ENCODE measurements around the gene VRK3.
"Not testable (repeated sequence)": the region's sequence is repeated elsewhere in the genome, so short reads cannot be mapped to it uniquely, and the experiment has no call there.

Gene VRK3

GRCh38 chr19:49987159-49987698 is 37.9 kb downstream of the VRK3 start:
- DNase-seq: peak in 43 of 51 donors; percentile 3 to 71 (median 42)

GRCh38 chr19:49986354-49986753 is 38.8 kb downstream of the VRK3 start:
- no peak for DNase-seq

GRCh38 chr19:49985871-49986270 is 39.3 kb downstream of the VRK3 start:
- peak in 1 of 51 donors; percentile 15 for DNase-seq

GRCh38 chr19:49984491-49984890 is 40.7 kb downstream of the VRK3 start:
- DNase-seq: no peak

GRCh38 chr19:49983645-49984229 is 41.4 kb downstream of the VRK3 start:
- peak in 34 of 51 donors; percentile 3 to 69 (median 23) for DNase-seq

GRCh38 chr19:49981603-49982593 is 43.3 kb downstream of the VRK3 start:
- DNase-seq: no peak

- DNase-seq: no peak
Observed at GRCh38 chr19:49978324-49978723, 46.8 kb downstream of the VRK3 start.

GRCh38 chr19:49977881-49978280 is 47.3 kb downstream of the VRK3 start:
- no peak for DNase-seq

- DNase-seq: no peak
Observed at GRCh38 chr19:49977076-49977475, 48.1 kb downstream of the VRK3 start.

GRCh38 chr19:49976496-49976895 is 48.7 kb downstream of the VRK3 start:
- no peak for DNase-seq

- DNase-seq: no peak
Observed at GRCh38 chr19:49975051-49975450, 50.1 kb downstream of the VRK3 start.

- DNase-seq: no peak
Observed at GRCh38 chr19:49973987-49974386, 51.2 kb downstream of the VRK3 start.

GRCh38 chr19:49972841-49973240 is 52.3 kb downstream of the VRK3 start:
- no peak for DNase-seq

- DNase-seq: no peak
Observed at GRCh38 chr19:49971991-49972411, 53.2 kb downstream of the VRK3 start.

GRCh38 chr19:49969355-49969754 is 55.8 kb downstream of the VRK3 start:
- DNase-seq: peak in 2 of 51 donors; percentile 6 to 8

GRCh38 chr19:49968279-49968922 is 56.8 kb downstream of the VRK3 start:
- DNase-seq: no peak

- DNase-seq: not testable (repeated sequence)
Observed at GRCh38 chr19:49960980-49961379, 64.2 kb downstream of the VRK3 start, which contains the start of gene SIGLEC11. SIGLEC11 (minus strand) TSS chr19:49961172; CDS start chr19:49961081, 91 bp downstream.

- not testable (repeated sequence) for DNase-seq
Observed at GRCh38 chr19:49959892-49960291, 65.3 kb downstream of the VRK3 start.

GRCh38 chr19:49958596-49958995 is 66.6 kb downstream of the VRK3 start:
- DNase-seq: not testable (repeated sequence)

GRCh38 chr19:49958144-49958543 is 67.0 kb downstream of the VRK3 start:
- not testable (repeated sequence) for DNase-seq

GRCh38 chr19:49957262-49957915 is 67.8 kb downstream of the VRK3 start:
- no peak for DNase-seq

Measured in hypothalamus (tissue), 51 donors.